AG04450 (cell line): Measurements from ENCODE around the gene PPFIBP2. TPM values are rescaled to one million over a fixed set of nuclear protein-coding genes. Genes with fewer than 3 reads are reported as not detected.

Experiments used
- CTCF ChIA-PET: fragments of 300-600, 350-600 bp; formaldehyde crosslinking; extraction: SDS; loops from one replicate; lab custom pipeline; 2022; ENCODE audit warnings: antibody characterized with exemption, inconsistent platforms; lab: Charles Lee
- POLR2A ChIA-PET: fragments of 350-600 bp; formaldehyde crosslinking; extraction: SDS; loops from one replicate; lab custom pipeline; 2021; ENCODE audit warnings: antibody characterized with exemption, inconsistent platforms; lab: Yijun Ruan, JAX
- DNase-seq: peaks from one replicate; pipeline ENCODE4 v3.0.0-alpha.2; 2011; ENCODE audit warnings: low read depth, low spot score
- H3K27ac ChIP-seq: one replicate; pipeline ENCODE4 v1.5.1; 2012; ENCODE audit warnings: low read depth, low read length, control low read depth
- H3K27me3 ChIP-seq: one replicate; pipeline ENCODE4 v1.6.0; 2012; ENCODE audit warnings: low read length; ENCODE audit not compliant: control insufficient read depth, insufficient read depth
- H3K4me3 ChIP-seq: 2 replicates; pipeline ENCODE4 v1.5.1; 2011; ENCODE audit warnings: mild to moderate bottlenecking, low read depth, low read length, control low read depth
- H3K9me3 ChIP-seq: 2 replicates; pipeline ENCODE4 v1.5.1; 2012; ENCODE audit warnings: low read length; ENCODE audit not compliant: control insufficient read depth, insufficient read depth
- CTCF ChIP-seq: IDR thresholded peaks from 2 replicates; pipeline ENCODE4 v1.5.1; 2011; ENCODE audit warnings: low read depth, low read length, control low read depth, inconsistent platforms
- polyA plus RNA-seq: library from polyadenylated mRNA; depleted of rRNA; stranded (reverse); fragments of >200 nt; gene quantifications from 2 replicates; pipeline ENCODE4 v1.2.3, GENCODE V29; 2011

The PPFIBP2 gene
- polyA plus RNA-seq, 1 experiment: 4.1 TPM

- Histone ChIP-seq H3K27me3 (no peaks in the 10 kb centered on the region), H3K9me3 (no peaks in the 10 kb centered on the region), H3K27ac (no peak overlapping the region), H3K4me3 (no peak overlapping the region)
- ChIA-PET CTCF (interaction anchor here (0.6 to 6.2 kb wide), 2 partner anchors 10 to 20 kb away, joined by 4 to 24 read pairs; no protein-coding TSS in a partner anchor), POLR2A (interaction anchor here (0.5 kb wide), 1 partner anchor 11 kb away, joined by 4 read pairs; no protein-coding TSS in a partner anchor)
- no peak for DNase-seq
- no peak for TF ChIP-seq CTCF
Observed at GRCh38 chr11:7591107-7591894, 77.5 kb downstream of the PPFIBP2 start.

- ChIA-PET CTCF (interaction anchor here (0.6 to 6.2 kb wide), 2 partner anchors 11 to 20 kb away, joined by 4 to 24 read pairs; no protein-coding TSS in a partner anchor), POLR2A (interaction anchor here (0.5 kb wide), 1 partner anchor 10 kb away, joined by 4 read pairs; no protein-coding TSS in a partner anchor)
- Histone ChIP-seq H3K27ac (no peak overlapping the region), H3K27me3 (no peaks in the 10 kb centered on the region), H3K4me3 (no peak overlapping the region), H3K9me3 (no peaks in the 10 kb centered on the region)
- TF ChIP-seq CTCF: no peak
- DNase-seq: no peak
Observed at GRCh38 chr11:7591987-7592386, 78.2 kb downstream of the PPFIBP2 start.

- CTCF ChIA-PET: interaction anchor here (6.2 kb wide), 1 partner anchor 21 kb away, joined by 24 read pairs; no protein-coding TSS in a partner anchor
- TF ChIP-seq CTCF: no peak
- POLR2A ChIA-PET: no interaction called here
Observed at GRCh38 chr11:7592711-7593110, 78.9 kb downstream of the PPFIBP2 start.

GRCh38 chr11:7593481-7593880 lies 79.7 kb downstream of the PPFIBP2 start:
- DNase-seq: no peak
- H3K27me3 ChIP-seq: no peaks in the 10 kb centered on the region
- CTCF ChIA-PET: interaction anchor here (6.2 kb wide), 1 partner anchor 22 kb away, joined by 24 read pairs; no protein-coding TSS in a partner anchor
- H3K9me3 ChIP-seq: no peaks in the 10 kb centered on the region
- no peak overlapping the region for H3K4me3 ChIP-seq
- no peak overlapping the region for H3K27ac ChIP-seq
- no peak for TF ChIP-seq CTCF
- POLR2A ChIA-PET: no interaction called here

More at GRCh38 chr11:7592711-7593110, 78.9 kb downstream of the PPFIBP2 start:
- Histone ChIP-seq H3K9me3 (no peaks in the 10 kb centered on the region), H3K27ac (no peak overlapping the region), H3K4me3 (no peak overlapping the region), H3K27me3 (no peaks in the 10 kb centered on the region)
- DNase-seq: no peak
